GM15510 (cell line): ENCODE results near the gene GALNT17.

ENCODE experiments used
- POLR2A ChIP-seq: IDR thresholded peaks from 3 replicates; pipeline ENCODE4 v1.6.1; 2011; ENCODE audit warnings: borderline replicate concordance; ENCODE audit not compliant: insufficient read length; ENCODE audit errors: extremely low read depth

The GALNT17 gene

GRCh38 chr7:71595176-71595575 is 463.2 kb downstream of the GALNT17 start:
- no peak for TF ChIP-seq POLR2A

- no peak for TF ChIP-seq POLR2A
Observed at GRCh38 chr7:71598553-71598952, 466.6 kb downstream of the GALNT17 start.

GRCh38 chr7:71601851-71602250 is 469.9 kb downstream of the GALNT17 start:
- TF ChIP-seq POLR2A, result no peak

GRCh38 chr7:71604818-71605414 is 473.0 kb downstream of the GALNT17 start:
- TF ChIP-seq POLR2A, result no peak

- no peak for TF ChIP-seq POLR2A
Observed at GRCh38 chr7:71611986-71612385, 480.0 kb downstream of the GALNT17 start.

- TF ChIP-seq POLR2A, result no peak
Observed at GRCh38 chr7:71612911-71613310, 481.0 kb downstream of the GALNT17 start.

- TF ChIP-seq POLR2A, result no peak
Observed at GRCh38 chr7:71613313-71613712, 481.4 kb downstream of the GALNT17 start.

GRCh38 chr7:71615017-71615416 is 483.1 kb downstream of the GALNT17 start:
- no peak for TF ChIP-seq POLR2A

- TF ChIP-seq POLR2A, result no peak
Observed at GRCh38 chr7:71616217-71616616, 484.3 kb downstream of the GALNT17 start.

- TF ChIP-seq POLR2A, result no peak
Observed at GRCh38 chr7:71618278-71618677, 486.3 kb downstream of the GALNT17 start.

- TF ChIP-seq POLR2A, result no peak
Observed at GRCh38 chr7:71625545-71625944, 493.6 kb downstream of the GALNT17 start.

GRCh38 chr7:71626206-71626605 is 494.3 kb downstream of the GALNT17 start:
- no peak for TF ChIP-seq POLR2A

- no peak for TF ChIP-seq POLR2A
Observed at GRCh38 chr7:71627651-71628050, 495.7 kb downstream of the GALNT17 start.

- no peak for TF ChIP-seq POLR2A
Observed at GRCh38 chr7:71630516-71630915, 498.6 kb downstream of the GALNT17 start.

GRCh38 chr7:71633551-71634008 is 501.6 kb downstream of the GALNT17 start:
- no peak for TF ChIP-seq POLR2A

GRCh38 chr7:71636329-71636728 is 504.4 kb downstream of the GALNT17 start:
- TF ChIP-seq POLR2A, result no peak

GRCh38 chr7:71637578-71637977 is 505.6 kb downstream of the GALNT17 start:
- no peak for TF ChIP-seq POLR2A
